Body of pancreas (tissue), 4 donors: ENCODE measurements around the gene ATXN10. TPM values are rescaled to one million over a fixed set of nuclear protein-coding genes. Genes with fewer than 3 reads are reported as not detected.
"Not testable (repeated sequence)": the region's sequence is repeated elsewhere in the genome, so short reads cannot be mapped to it uniquely, and the experiment has no call there.

ENCODE experiments used
- ATAC-seq: fragments of 150-250 bp; one replicate; pipeline ENCODE4 v1.9.1; 2016
- DNase-seq, 4 donors: peaks; one replicate each; pipeline ENCODE4 v3.0.0-alpha.2; 2019
- H3K27ac ChIP-seq, 4 donors: fragments of 200-600 bp; sonication (generic); 1 replicate in 3 of 4; 2 replicates in 1 of 4; pipeline versions ENCODE4 v1.5.1 to v1.6.1; 2016 to 2019; ENCODE audit warnings: mild to moderate bottlenecking in 1 of 4, mixed read lengths in 1 of 4, moderate library complexity in 1 of 4
- H3K27me3 ChIP-seq, 2 donors: fragments of 200-600 bp; sonication (generic); one replicate each; pipeline ENCODE4 v1.6.0; 2016; ENCODE audit warnings: mild to moderate bottlenecking in 1 of 2
- H3K36me3 ChIP-seq, 2 donors: fragments of 200-600 bp; sonication (generic); replicated peaks in 1 of 2; 2 replicates each; pipeline ENCODE4 v1.5.1; 2016; ENCODE audit warnings: low read depth in 2 of 2; ENCODE audit not compliant: insufficient read depth in 1 of 2
- H3K4me1 ChIP-seq: fragments of 200-600 bp; sonication (generic); one replicate; pipeline ENCODE4 v1.6.0; 2016
- H3K4me3 ChIP-seq, 2 donors: fragments of 200-600 bp; sonication (generic); 1 replicate in 1 of 2; 2 replicates in 1 of 2; pipeline ENCODE4 v1.5.1; 2016 to 2019
- H3K9me3 ChIP-seq, 3 donors: fragments of 200-600 bp; sonication (generic); 1 replicate in 2 of 3; 2 replicates in 1 of 3; pipeline ENCODE4 v1.5.1; 2016
- CTCF ChIP-seq, 7 experiments: fragments of 450-650 bp in 4 of 7; fragments of 200-600 bp in 3 of 7; sonication (generic) in 3 of 7; IDR thresholded peaks; one replicate each; pipeline ENCODE4 v1.5.1; 2016 to 2019; ENCODE audit warnings: antibody characterized with exemption in 7 of 7
- POLR2A ChIP-seq, 3 donors: fragments of 450-650 bp; IDR thresholded peaks; one replicate each; pipeline ENCODE4 v1.6.1; 2016; ENCODE audit warnings: antibody characterized with exemption in 3 of 3, mild to moderate bottlenecking in 2 of 3
- WGBS, 2 donors: methylation state at CpG; one replicate each; pipeline ENCODE4 v1.1.5; 2017; 5-methylcytosine and 5-hydroxymethylcytosine counted together
- intact Hi-C: fragments of 100-400 bp; cut with DNase I; formaldehyde crosslinking; loops from one replicate; pipeline ENCODE4 v1.15.1; 2023
- total RNA-seq, 2 donors: library from RNA; depleted of rRNA; stranded (reverse); fragments of >200 nt; gene quantifications; one replicate each; pipeline ENCODE4 v1.1.0, GENCODE V29; 2016

Gene ATXN10
- total RNA-seq, 2 donors from 2014 or later = 61.6 to 69.8 TPM

DNA sequence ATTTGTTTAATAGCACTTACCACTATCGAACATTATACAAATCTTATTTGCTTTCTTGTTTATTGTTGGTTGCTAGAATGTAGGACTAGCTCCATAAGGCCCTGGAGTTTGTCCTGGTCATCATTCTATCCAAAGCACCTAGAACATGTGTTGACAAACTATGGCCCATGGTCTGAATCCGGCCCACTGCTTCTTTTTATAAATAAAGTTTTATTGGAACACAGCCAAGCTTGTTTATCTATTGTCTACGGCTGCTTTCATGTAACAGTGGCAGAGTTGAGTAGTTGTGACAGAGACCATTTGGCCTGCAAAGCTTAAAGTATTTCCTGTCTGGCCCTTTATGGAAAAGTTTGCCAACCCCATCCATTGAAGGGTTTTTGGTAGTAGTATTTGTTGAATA lies 38.8 kb downstream of the ATXN10 start:
- 89 to 92% methylated on average over 3 of the region's 3 CpGs for WGBS, 2 donors
- Histone ChIP-seq H3K4me3 (no peak overlapping the region), H3K27ac (no peak overlapping the region), H3K27me3 (no peaks in the 10 kb centered on the region), H3K4me1 (no peaks in the 10 kb centered on the region), H3K9me3 (no peaks in the 10 kb centered on the region), H3K36me3 (no peaks in the 10 kb centered on the region)
- no peak for TF ChIP-seq POLR2A (IDR thresholded peaks at IDR 0.05)
- no peak for TF ChIP-seq CTCF (IDR thresholded peaks at IDR 0.05)
- ATAC-seq = no peak
- intact Hi-C loops = no loop called here
- no peak for DNase-seq

DNA sequence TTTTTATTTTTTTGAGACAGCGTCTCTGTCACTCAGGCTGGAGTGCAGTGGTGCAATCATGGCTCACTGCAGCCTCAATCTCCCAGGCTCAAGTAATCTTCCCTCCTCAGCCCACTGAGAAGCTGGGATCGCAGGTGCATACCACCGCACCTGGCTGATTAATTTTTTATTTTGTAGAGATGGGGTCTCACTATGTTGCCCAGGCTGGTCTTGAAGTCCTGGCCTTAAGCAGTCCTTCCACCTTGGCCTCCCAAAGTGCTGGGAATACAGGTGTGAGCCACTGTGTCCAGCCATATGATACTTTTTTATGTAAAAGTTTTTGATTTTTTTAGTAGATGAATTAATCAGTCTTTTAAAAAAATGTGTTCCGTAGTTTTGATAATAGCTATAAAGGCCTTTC lies 42.8 kb downstream of the ATXN10 start:
- DNase-seq, H3K4me1 ChIP-seq, H3K4me3 ChIP-seq, H3K27me3 ChIP-seq, H3K9me3 ChIP-seq, H3K36me3 ChIP-seq, H3K27ac ChIP-seq, intact Hi-C loops, ATAC-seq: not testable (repeated sequence)
- WGBS, 2 donors = 91 to 100% methylated on average over 4 of the region's 4 CpGs

- H3K4me3 ChIP-seq = no peak overlapping the region
- no peaks in the 10 kb centered on the region for H3K4me1 ChIP-seq
- ATAC-seq = no peak
- H3K36me3 ChIP-seq = peaks cover 0 to 4% of the 10 kb centered on the region in 2 donors
- DNase-seq = no peak
- no peak overlapping the region for H3K27ac ChIP-seq
- intact Hi-C loops = no loop called here
- WGBS, 2 donors = 94 to 100% methylated on average over 1 of the region's 1 CpG
- no peak for TF ChIP-seq POLR2A (IDR thresholded peaks at IDR 0.05)
- TF ChIP-seq CTCF (IDR thresholded peaks at IDR 0.05) = no peak
- no peaks in the 10 kb centered on the region for H3K9me3 ChIP-seq
- no peaks in the 10 kb centered on the region for H3K27me3 ChIP-seq
Observed at GRCh38 chr22:45717789-45718188, 46.2 kb downstream of the ATXN10 start.

DNA sequence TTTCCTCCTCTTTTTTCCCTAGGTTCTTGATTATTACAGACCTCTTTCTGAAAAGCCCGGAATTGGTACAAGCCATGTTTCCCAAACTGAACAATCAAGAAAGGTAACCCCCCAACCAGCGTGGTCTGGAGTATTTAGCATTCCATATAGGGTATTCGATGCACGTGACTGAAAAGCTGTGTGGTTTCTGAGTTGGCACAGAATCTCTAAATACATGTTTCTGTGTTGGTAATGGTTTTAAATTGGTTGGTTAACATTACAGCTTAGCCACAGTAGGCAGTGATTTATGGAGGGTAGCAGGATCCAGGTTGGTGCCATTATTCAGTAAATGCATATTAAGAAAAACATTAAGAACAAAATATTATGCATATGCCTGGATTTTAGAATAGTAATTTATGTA lies 46.8 kb downstream of the ATXN10 start:
- peaks cover 0 to 4% of the 10 kb centered on the region in 2 donors for H3K36me3 ChIP-seq

DNA sequence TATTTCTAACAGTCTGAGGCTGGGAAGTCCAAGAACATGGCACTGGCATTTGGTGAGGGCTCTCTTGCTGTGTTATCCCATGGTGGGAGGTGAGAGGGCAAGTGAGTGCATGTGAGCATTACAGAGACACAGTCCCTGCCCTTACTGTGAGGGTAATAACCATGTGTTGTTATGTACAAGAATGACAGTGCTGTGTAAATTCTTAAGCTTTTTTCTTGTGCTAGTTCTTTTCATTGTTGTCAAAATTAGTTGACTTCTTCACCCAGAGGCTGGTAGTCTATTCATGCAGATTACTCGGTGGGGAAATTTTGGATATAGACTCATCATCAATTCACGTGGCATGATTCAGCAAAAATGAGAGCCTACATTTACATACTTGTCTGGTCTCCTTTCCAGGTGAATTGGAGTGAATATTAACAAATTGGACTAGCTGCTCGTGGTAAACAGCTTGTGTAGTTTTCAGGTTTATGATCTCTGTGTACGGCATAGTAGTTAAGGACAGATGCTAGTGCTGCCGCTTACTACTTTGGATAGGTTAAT lies 49.3 kb downstream of the ATXN10 start:
- Histone ChIP-seq H3K36me3 (peaks cover 0 to 4% of the 10 kb centered on the region in 2 donors), H3K27me3 (no peaks in the 10 kb centered on the region), H3K4me3 (no peak overlapping the region), H3K4me1 (no peaks in the 10 kb centered on the region), H3K9me3 (no peaks in the 10 kb centered on the region), H3K27ac (no peak overlapping the region)
- ATAC-seq (no peak), DNase-seq (no peak)
- TF ChIP-seq POLR2A (IDR thresholded peaks at IDR 0.05) (no peak), CTCF (IDR thresholded peaks at IDR 0.05) (no peak)
- intact Hi-C loops = no loop called here
- WGBS, 2 donors = 91 to 97% methylated on average over 5 of the region's 5 CpGs

More for the DNA sequence above, 46.8 kb downstream of the ATXN10 start:
- no peak for DNase-seq
- Histone ChIP-seq H3K9me3 (no peaks in the 10 kb centered on the region), H3K4me1 (no peaks in the 10 kb centered on the region), H3K27me3 (no peaks in the 10 kb centered on the region), H3K27ac (no peak overlapping the region), H3K4me3 (no peak overlapping the region)
- intact Hi-C loops = no loop called here
- no peak for TF ChIP-seq POLR2A (IDR thresholded peaks at IDR 0.05)
- TF ChIP-seq CTCF (IDR thresholded peaks at IDR 0.05) = no peak
- WGBS, 2 donors = 95% methylated on average over 4 of the region's 4 CpGs
- ATAC-seq = no peak
